Aorta (tissue), 5 donors: ENCODE measurements around the gene OR8G1. TPM values are rescaled to one million over a fixed set of nuclear protein-coding genes. Genes with fewer than 3 reads are reported as not detected.

Source experiments
- ATAC-seq: fragments of 200-7000 bp; cut with Tn5 transposase; one replicate; pipeline ENCODE4 v1.9.1; 2022; ENCODE audit warnings: moderate library complexity; ENCODE audit not compliant: low FRiP score
- DNase-seq, 2 donors: peaks; one replicate each; pipeline ENCODE4 v3.0.0-alpha.2; 2020
- H3K27ac ChIP-seq, 2 donors: one replicate each; pipeline ENCODE4 v1.5.1; 2013; ENCODE audit warnings: low read length in 2 of 2, mild to moderate bottlenecking in 2 of 2, moderate library complexity in 2 of 2, control low read depth in 1 of 2, inconsistent platforms in 1 of 2, low read depth in 1 of 2
- H3K27me3 ChIP-seq, 2 donors: one replicate each; pipeline ENCODE4 v1.6.1; 2013; ENCODE audit warnings: control low read depth in 1 of 2, low read length in 1 of 2, mild to moderate bottlenecking in 1 of 2, moderate library complexity in 1 of 2; ENCODE audit not compliant: insufficient read depth in 2 of 2, control insufficient read depth in 1 of 2
- H3K36me3 ChIP-seq, 2 donors: one replicate each; pipeline ENCODE4 v1.6.1; 2013; ENCODE audit warnings: control low read depth in 1 of 2, low read length in 1 of 2, mild to moderate bottlenecking in 1 of 2; ENCODE audit not compliant: insufficient read depth in 2 of 2, control insufficient read depth in 1 of 2
- H3K4me1 ChIP-seq, 2 donors: one replicate each; pipeline ENCODE4 v1.6.1; 2013; ENCODE audit warnings: low read length in 2 of 2, control low read depth in 1 of 2, mild to moderate bottlenecking in 1 of 2, moderate library complexity in 1 of 2; ENCODE audit not compliant: insufficient read depth in 2 of 2, control insufficient read depth in 1 of 2
- H3K4me3 ChIP-seq, 2 donors: one replicate each; pipeline ENCODE4 v1.5.1; 2013; ENCODE audit warnings: low read length in 2 of 2, control low read depth in 1 of 2, mild to moderate bottlenecking in 1 of 2
- H3K9me3 ChIP-seq: one replicate; pipeline ENCODE4 v1.6.1; 2013; ENCODE audit warnings: mild to moderate bottlenecking, low read length; ENCODE audit not compliant: control insufficient read depth
- WGBS, 2 donors: extraction: QIAGEN DNeasy Blood & Tissue Kit; methylation state at CpG; one replicate each; pipeline ENCODE4 v1.1.7; 2013; 5-methylcytosine and 5-hydroxymethylcytosine counted together
- intact Hi-C, 2 donors: fragments of 100-400 bp; cut with DNase I; formaldehyde crosslinking; loops; one replicate each; pipeline versions ENCODE4 v1.14.2 to v1.15.0; 2022
- polyA plus RNA-seq, 2 donors: library from polyadenylated mRNA; stranded (reverse); fragments of 200-250 nt; gene quantifications; one replicate each; pipeline ENCODE4 v1.2.3, GENCODE V29; 2013
- total RNA-seq, 2 donors: library from RNA; stranded (reverse); fragmentation: NEBNext Ultra II Directional; extraction: Animal tissue kit (Norgen Biotek cat#: 25700); gene quantifications; one replicate each; pipeline ENCODE4 v1.2.1, GENCODE V29; 2021
- donor health status: healthy with polysubstance abuse.
- donor health status: Bipolar disorder and iron deficiency.
- donor health status: DM: no; HTN: no; CAD: no.
- donor health status: DM: no; HTN: no; CAD: no.
- donor health status: DM: yes; HTN: yes; CAD: no.

Gene OR8G1
- total and polyA plus RNA-seq, 4 donors = not detected

DNA sequence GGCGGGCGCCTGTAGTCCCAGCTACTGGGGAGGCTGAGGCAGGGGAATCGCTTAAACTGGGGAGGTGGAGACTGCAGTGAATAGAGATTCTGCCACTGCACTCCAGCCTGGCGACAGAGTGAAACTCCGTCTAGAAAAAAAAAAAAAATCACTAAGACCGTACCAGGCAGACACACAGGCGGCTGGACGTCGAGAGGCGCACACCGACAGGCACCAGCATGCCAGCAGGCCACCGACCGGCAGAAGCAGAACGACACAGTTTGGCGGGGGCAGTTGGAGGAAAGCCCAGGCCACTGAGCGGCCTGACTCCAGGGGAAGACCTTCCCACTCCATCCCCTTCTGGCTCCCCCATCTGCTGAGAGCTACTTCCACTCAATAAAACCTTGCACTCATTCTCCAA, 40.2 kb upstream of the OR8G1 start:
- Histone ChIP-seq H3K27ac (no peak overlapping the region), H3K9me3 (no peaks in the 10 kb centered on the region), H3K4me3 (no peak overlapping the region), H3K4me1 (no peaks in the 10 kb centered on the region), H3K27me3 (no peaks in the 10 kb centered on the region), H3K36me3 (no peaks in the 10 kb centered on the region)
- 95 to 98% methylated on average over 16 of the region's 16 CpGs for WGBS, 2 donors
- ATAC-seq = no peak
- intact Hi-C loops = no loop called here
- no peak for DNase-seq

DNA sequence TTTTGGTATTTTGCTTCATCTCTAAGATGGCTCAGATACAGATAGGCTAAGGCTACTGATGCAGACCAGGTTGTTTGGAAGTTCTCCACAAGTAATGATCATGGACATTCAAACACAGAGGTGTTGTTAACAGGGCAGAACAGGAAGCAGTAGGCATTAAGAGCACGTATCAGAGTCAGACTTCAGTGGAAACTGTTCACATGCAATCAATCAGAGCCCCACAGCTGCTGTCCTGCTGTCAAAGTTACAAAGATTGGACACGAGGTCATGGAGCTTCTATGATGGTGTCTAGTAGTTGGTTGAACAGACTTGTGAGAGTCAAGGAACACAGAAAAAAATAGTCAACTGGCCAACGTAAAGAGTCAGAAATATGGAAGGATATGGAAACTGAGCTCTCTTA, 37.9 kb upstream of the OR8G1 start:
- no peak for DNase-seq
- Histone ChIP-seq H3K4me1 (no peaks in the 10 kb centered on the region), H3K36me3 (no peaks in the 10 kb centered on the region), H3K27me3 (no peaks in the 10 kb centered on the region), H3K4me3 (no peak overlapping the region), H3K9me3 (no peaks in the 10 kb centered on the region), H3K27ac (no peak overlapping the region)
- ATAC-seq = no peak
- 44 to 67% methylated on average over 3 of the region's 3 CpGs for WGBS, 2 donors
- intact Hi-C loops = no loop called here

- Histone ChIP-seq H3K27me3 (no peaks in the 10 kb centered on the region), H3K4me3 (no peak overlapping the region), H3K36me3 (no peaks in the 10 kb centered on the region), H3K27ac (no peak overlapping the region), H3K9me3 (no peaks in the 10 kb centered on the region), H3K4me1 (no peaks in the 10 kb centered on the region)
- DNase-seq = no peak
- WGBS, 2 donors = 85 to 91% methylated on average over 5 of the region's 5 CpGs
- intact Hi-C loops = no loop called here
- ATAC-seq = peak; percentile 22
Observed at GRCh38 chr11:124204008-124204407, 36.9 kb upstream of the OR8G1 start.

- no peak overlapping the region for H3K27ac ChIP-seq
- no peak for ATAC-seq
- no peaks in the 10 kb centered on the region for H3K27me3 ChIP-seq
- intact Hi-C loops = no loop called here
- WGBS, 2 donors = 70 to 81% methylated on average over 6 of the region's 6 CpGs
- DNase-seq = no peak
- H3K36me3 ChIP-seq = no peaks in the 10 kb centered on the region
- H3K4me1 ChIP-seq = no peaks in the 10 kb centered on the region
- no peak overlapping the region for H3K4me3 ChIP-seq
- no peaks in the 10 kb centered on the region for H3K9me3 ChIP-seq
Observed at GRCh38 chr11:124207102-124207792, 33.6 kb upstream of the OR8G1 start.

- Histone ChIP-seq H3K36me3 (no peaks in the 10 kb centered on the region), H3K27me3 (no peaks in the 10 kb centered on the region), H3K27ac (no peak overlapping the region), H3K4me1 (no peaks in the 10 kb centered on the region), H3K4me3 (no peak overlapping the region), H3K9me3 (no peaks in the 10 kb centered on the region)
- intact Hi-C loops = no loop called here
- 85 to 94% methylated on average over 6 of the region's 6 CpGs for WGBS, 2 donors
- DNase-seq (no peak), ATAC-seq (no peak)
Observed at GRCh38 chr11:124209824-124210357, 31.0 kb upstream of the OR8G1 start.

GRCh38 chr11:124210421-124210820, 30.5 kb upstream of the OR8G1 start:
- 80 to 89% methylated on average over 5 of the region's 5 CpGs for WGBS, 2 donors
- Histone ChIP-seq H3K36me3 (no peaks in the 10 kb centered on the region), H3K4me3 (no peak overlapping the region), H3K27ac (no peak overlapping the region), H3K27me3 (no peaks in the 10 kb centered on the region), H3K4me1 (no peaks in the 10 kb centered on the region), H3K9me3 (no peaks in the 10 kb centered on the region)
- intact Hi-C loops = no loop called here
- ATAC-seq = peak; percentile 37
- no peak for DNase-seq

- Histone ChIP-seq H3K27ac (no peak overlapping the region), H3K4me1 (no peaks in the 10 kb centered on the region), H3K27me3 (no peaks in the 10 kb centered on the region), H3K36me3 (no peaks in the 10 kb centered on the region), H3K9me3 (no peaks in the 10 kb centered on the region), H3K4me3 (no peak overlapping the region)
- no peak for ATAC-seq
- intact Hi-C loops = no loop called here
- DNase-seq = no peak
Observed at GRCh38 chr11:124211321-124211720, 29.6 kb upstream of the OR8G1 start.

GRCh38 chr11:124214027-124214426, 26.9 kb upstream of the OR8G1 start:
- no peaks in the 10 kb centered on the region for H3K4me1 ChIP-seq
- no peak overlapping the region for H3K27ac ChIP-seq
- no peak overlapping the region for H3K4me3 ChIP-seq
- DNase-seq = no peak
- H3K9me3 ChIP-seq = no peaks in the 10 kb centered on the region
- intact Hi-C loops = no loop called here
- no peaks in the 10 kb centered on the region for H3K27me3 ChIP-seq
- WGBS, 2 donors = 60 to 69% methylated on average over 3 of the region's 3 CpGs
- H3K36me3 ChIP-seq = no peaks in the 10 kb centered on the region
- ATAC-seq = no peak

DNA sequence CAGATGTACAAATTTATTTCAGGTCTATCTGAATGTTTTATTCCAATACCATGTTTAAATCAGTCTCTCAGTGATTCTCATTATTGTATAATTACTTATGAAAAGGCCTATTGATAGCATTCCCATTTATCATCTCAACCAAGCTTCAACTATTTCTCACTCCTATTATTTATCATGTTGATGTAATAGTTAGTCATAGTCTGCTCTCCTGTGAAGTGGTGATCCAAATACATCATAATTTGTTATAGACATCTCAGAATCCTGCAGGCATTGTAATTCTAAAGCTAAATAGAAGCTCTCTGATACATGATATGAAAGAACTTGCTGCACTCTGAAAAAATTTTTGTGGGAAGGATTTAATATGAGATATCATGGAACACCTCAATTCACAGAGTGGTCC, 21.8 kb upstream of the OR8G1 start:
- Histone ChIP-seq H3K36me3 (no peaks in the 10 kb centered on the region), H3K4me1 (no peaks in the 10 kb centered on the region), H3K27ac (no peak overlapping the region), H3K9me3 (no peaks in the 10 kb centered on the region), H3K4me3 (no peak overlapping the region), H3K27me3 (no peaks in the 10 kb centered on the region)
- ATAC-seq (no peak), DNase-seq (no peak)
- intact Hi-C loops = no loop called here
